OCI-LY7 (cell line): ENCODE data around the gene SRD5A3. TPM values are rescaled to one million over a fixed set of nuclear protein-coding genes. Genes with fewer than 3 reads are reported as not detected.

Experiments
- BruUV-seq: library from RNA; stranded (reverse); fragments of 400-500 nt; replicated peaks from 2 replicates; lab custom pipeline; 2021; lab: Mats Ljungman, UMichigan
- CTCF ChIA-PET: fragments of 300-600 bp; sonication (Branson Sonifier 250); formaldehyde crosslinking; loops from one replicate; lab custom pipeline; 2022; ENCODE audit warnings: antibody characterized with exemption; ENCODE audit not compliant: unreplicated experiment; lab: Charles Lee
- POLR2A ChIA-PET: fragments of 300-600 bp; sonication (Branson Sonifier 250); formaldehyde crosslinking; loops from one replicate; lab custom pipeline; 2022; ENCODE audit warnings: antibody characterized with exemption; lab: Charles Lee
- DNase-seq: peaks from one replicate; pipeline ENCODE4 v3.0.0-alpha.2; 2015; ENCODE audit warnings: low spot score
- H2AFZ ChIP-seq: fragments of 200-600 bp; sonication (generic), shearing (Covaris generic); 2 replicates; pipeline ENCODE4 v1.6.1; 2014; ENCODE audit warnings: mild to moderate bottlenecking, antibody characterized with exemption, low read length, moderate library complexity
- H3K27ac ChIP-seq: fragments of 200-600 bp; sonication (generic); 2 replicates; pipeline ENCODE4 v1.5.1; 2014; ENCODE audit warnings: mixed run types, low read depth, mild to moderate bottlenecking, moderate library complexity, low read length, inconsistent platforms; ENCODE audit not compliant: poor library complexity, severe bottlenecking
- H3K36me3 ChIP-seq: fragments of 200-600 bp; sonication (generic); 2 replicates; pipeline ENCODE4 v1.6.1; 2014; ENCODE audit warnings: mild to moderate bottlenecking, antibody characterized with exemption, low read length, moderate library complexity, mixed read lengths; ENCODE audit not compliant: insufficient read depth
- H3K4me1 ChIP-seq: fragments of 200-600 bp; sonication (generic); 2 replicates; pipeline ENCODE4 v1.5.1; 2014; ENCODE audit warnings: mild to moderate bottlenecking, low read length; ENCODE audit not compliant: insufficient read depth, poor library complexity, severe bottlenecking
- H3K4me2 ChIP-seq: fragments of 200-600 bp; sonication (generic); 2 replicates; pipeline ENCODE4 v1.6.1; 2014; ENCODE audit warnings: mild to moderate bottlenecking, low read length
- H3K4me3 ChIP-seq: fragments of 200-600 bp; sonication (generic); 2 replicates; pipeline ENCODE4 v1.5.1; 2014; ENCODE audit warnings: mild to moderate bottlenecking, low read depth, low read length; ENCODE audit not compliant: poor library complexity, severe bottlenecking
- H3K79me2 ChIP-seq: fragments of 200-600 bp; sonication (generic); 2 replicates; pipeline ENCODE4 v1.6.1; 2016; ENCODE audit warnings: low read depth, mild to moderate bottlenecking, low read length, moderate library complexity, mixed read lengths; ENCODE audit not compliant: insufficient read depth
- H3K9me2 ChIP-seq: fragments of 200-600 bp; sonication (generic); 2 replicates; pipeline ENCODE4 v1.6.1; 2016; ENCODE audit warnings: mild to moderate bottlenecking, low read length, mixed read lengths; ENCODE audit not compliant: insufficient read depth
- H3K9me3 ChIP-seq: fragments of 200-600 bp; sonication (generic); 2 replicates; pipeline ENCODE4 v1.6.1; 2014; ENCODE audit warnings: mild to moderate bottlenecking, mixed run types, low read length, mixed read lengths
- H4K20me1 ChIP-seq: fragments of 200-600 bp; sonication (generic); 2 replicates; pipeline ENCODE4 v1.6.1; 2014; ENCODE audit warnings: mild to moderate bottlenecking, antibody characterized with exemption, low read length, moderate library complexity, mixed read lengths; ENCODE audit not compliant: insufficient read depth
- EZH2phosphoT487 ChIP-seq: fragments of 200-600 bp; sonication (generic); IDR thresholded peaks from 2 replicates; pipeline ENCODE4 v1.6.1; 2018; ENCODE audit warnings: low read depth, borderline replicate concordance, mild to moderate bottlenecking, mixed run types, antibody characterized with exemption, low read length, moderate library complexity, mixed read lengths
- intact Hi-C: fragments of 100-400 bp; cut with micrococcal nuclease; formaldehyde crosslinking; loops from one replicate; pipeline ENCODE4 v1.10.0; 2022; ENCODE audit not compliant: unreplicated experiment
- small RNA-seq: library from RNA; depleted of rRNA; stranded (forward); fragments of <200 nt; gene quantifications from one replicate; pipeline ENCODE3, GENCODE V24; 2014
- total RNA-seq, 2 experiments: library from RNA; depleted of rRNA in 1 of 2; stranded (reverse); fragments of >200 nt in 1 of 2; shearing (Covaris generic) in 1 of 2; gene quantifications; 2 replicates each; pipeline ENCODE4 v1.2.3, GENCODE V29; 2014 to 2022
- TF ChIP-seq, protein P1 (sequence below): fragments of 200-600 bp; sonication (generic); conservative IDR thresholded peaks from 2 replicates; pipeline ENCODE4 v1.5.1; 2014; ENCODE audit warnings: mild to moderate bottlenecking, antibody characterized with exemption, low read length, moderate library complexity, mixed read lengths

SRD5A3 gene
- total RNA-seq, 2 experiments from 2014 or later: 3.9 to 15.3 TPM

GRCh38 chr4:55411621-55412020, 65.6 kb downstream of the SRD5A3 start:
- Histone ChIP-seq H3K27ac (no peak overlapping the region), H3K9me2 (no peaks in the 10 kb centered on the region), H3K4me1 (peaks cover 23% of the 10 kb centered on the region), H3K4me2 (no peak overlapping the region), H3K36me3 (peaks cover 90% of the 10 kb centered on the region), H3K9me3 (no peaks in the 10 kb centered on the region), H3K4me3 (no peak overlapping the region), H3K79me2 (peaks cover 84% of the 10 kb centered on the region), H4K20me1 (peaks cover 9% of the 10 kb centered on the region; the same call in 1 of the 2 replicates), H2AFZ (no peak overlapping the region)
- ChIA-PET CTCF (no interaction called here), POLR2A (interaction anchor here (1.4 to 3.3 kb wide), 2 partner anchors 17 to 26 kb away, joined by 5 to 25 read pairs; partner anchors contain the start of gene TMEM165)
- TF ChIP-seq, protein P1, sequence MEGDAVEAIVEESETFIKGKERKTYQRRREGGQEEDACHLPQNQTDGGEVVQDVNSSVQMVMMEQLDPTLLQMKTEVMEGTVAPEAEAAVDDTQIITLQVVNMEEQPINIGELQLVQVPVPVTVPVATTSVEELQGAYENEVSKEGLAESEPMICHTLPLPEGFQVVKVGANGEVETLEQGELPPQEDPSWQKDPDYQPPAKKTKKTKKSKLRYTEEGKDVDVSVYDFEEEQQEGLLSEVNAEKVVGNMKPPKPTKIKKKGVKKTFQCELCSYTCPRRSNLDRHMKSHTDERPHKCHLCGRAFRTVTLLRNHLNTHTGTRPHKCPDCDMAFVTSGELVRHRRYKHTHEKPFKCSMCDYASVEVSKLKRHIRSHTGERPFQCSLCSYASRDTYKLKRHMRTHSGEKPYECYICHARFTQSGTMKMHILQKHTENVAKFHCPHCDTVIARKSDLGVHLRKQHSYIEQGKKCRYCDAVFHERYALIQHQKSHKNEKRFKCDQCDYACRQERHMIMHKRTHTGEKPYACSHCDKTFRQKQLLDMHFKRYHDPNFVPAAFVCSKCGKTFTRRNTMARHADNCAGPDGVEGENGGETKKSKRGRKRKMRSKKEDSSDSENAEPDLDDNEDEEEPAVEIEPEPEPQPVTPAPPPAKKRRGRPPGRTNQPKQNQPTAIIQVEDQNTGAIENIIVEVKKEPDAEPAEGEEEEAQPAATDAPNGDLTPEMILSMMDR: no peak
- TF ChIP-seq EZH2phosphoT487: no peak
- intact Hi-C loops: no loop called here
- no peak for DNase-seq
- no TSS peak for BruUV-seq

DNA sequence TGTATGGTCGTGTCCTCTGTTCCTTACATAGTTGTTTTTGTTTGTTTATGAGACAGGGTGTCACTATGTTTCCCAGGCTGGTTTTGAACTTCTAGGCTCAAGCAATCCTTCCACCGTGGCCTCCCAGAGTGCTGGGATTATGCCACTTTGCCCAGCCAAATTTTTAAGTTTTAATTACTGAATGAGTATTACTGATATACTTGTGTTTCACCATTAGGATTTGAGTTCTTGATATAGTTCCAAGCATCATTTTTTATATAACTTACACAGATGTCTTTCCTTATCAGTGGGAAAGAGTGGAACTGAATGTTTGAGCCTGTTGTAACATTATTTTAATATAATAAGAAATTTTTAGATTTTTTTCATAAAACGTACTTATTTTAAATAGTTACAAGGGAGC, 70.1 kb downstream of the SRD5A3 start:
- BruUV-seq: no TSS peak
- DNase-seq: no peak
- Histone ChIP-seq H3K79me2 (peaks cover 38% of the 10 kb centered on the region), H3K27ac (no peak overlapping the region), H4K20me1 (peaks cover 5% of the 10 kb centered on the region), H3K36me3 (peaks cover 87% of the 10 kb centered on the region), H3K9me2 (no peaks in the 10 kb centered on the region), H2AFZ (no peak overlapping the region), H3K4me1 (no peaks in the 10 kb centered on the region), H3K4me3 (no peak overlapping the region), H3K4me2 (no peak overlapping the region), H3K9me3 (no peaks in the 10 kb centered on the region)
- TF ChIP-seq, protein P1: no peak
- no peak for TF ChIP-seq EZH2phosphoT487
- POLR2A ChIA-PET: interaction anchor here (0.6 to 3.0 kb wide), 4 partner anchors 13 to 1537 kb away, joined by 3 to 9 read pairs (median 4); no protein-coding TSS in a partner anchor
- intact Hi-C loops: no loop called here
- CTCF ChIA-PET: no interaction called here

Small RNAs within 50 kb of the gene (small RNA-seq; reads per million reads assigned to genes)
- gene RF00019: not detected

Other genes with a start within 250 kb of the SRD5A3 start
- not detected in 2 replicates for gene KDR, start 220.6 kb upstream of the SRD5A3 start, total RNA-seq (2014; rRNA removed; shearing (Covaris generic))
- not detected in 2 replicates for gene KDR, start 220.6 kb upstream of the SRD5A3 start, total RNA-seq (2022)
- 67.1 and 70.8 TPM in 2 replicates for gene TMEM165, start 49.7 kb downstream of the SRD5A3 start, total RNA-seq (2014; rRNA removed; shearing (Covaris generic))
- 86.1 and 94.0 TPM in 2 replicates for gene TMEM165, start 49.7 kb downstream of the SRD5A3 start, total RNA-seq (2022)
- gene CLOCK, start 200.7 kb downstream of the SRD5A3 start, total RNA-seq (2014; rRNA removed; shearing (Covaris generic)): 1.9 and 2.0 TPM in 2 replicates
- 5.1 and 9.0 TPM in 2 replicates for gene CLOCK, start 200.7 kb downstream of the SRD5A3 start, total RNA-seq (2022)
- not detected in 2 replicates for gene PDCL2, start 246.0 kb downstream of the SRD5A3 start, total RNA-seq (2014; rRNA removed; shearing (Covaris generic))
- not detected in 2 replicates for gene PDCL2, start 246.0 kb downstream of the SRD5A3 start, total RNA-seq (2022)